Activated CD8-positive, alpha-beta memory T cell treated with anti-CD3 and anti-CD28 coated beads, Interleukin-2, amount 50 U/mL, for 1 hour (primary cell): ENCODE data around the gene FOXP1.

ENCODE experiments used
- DNase-seq: peaks from one replicate; pipeline ENCODE4 v3.0.0-alpha.2; 2020; ENCODE audit errors: extremely low read depth

The FOXP1 gene

DNA sequence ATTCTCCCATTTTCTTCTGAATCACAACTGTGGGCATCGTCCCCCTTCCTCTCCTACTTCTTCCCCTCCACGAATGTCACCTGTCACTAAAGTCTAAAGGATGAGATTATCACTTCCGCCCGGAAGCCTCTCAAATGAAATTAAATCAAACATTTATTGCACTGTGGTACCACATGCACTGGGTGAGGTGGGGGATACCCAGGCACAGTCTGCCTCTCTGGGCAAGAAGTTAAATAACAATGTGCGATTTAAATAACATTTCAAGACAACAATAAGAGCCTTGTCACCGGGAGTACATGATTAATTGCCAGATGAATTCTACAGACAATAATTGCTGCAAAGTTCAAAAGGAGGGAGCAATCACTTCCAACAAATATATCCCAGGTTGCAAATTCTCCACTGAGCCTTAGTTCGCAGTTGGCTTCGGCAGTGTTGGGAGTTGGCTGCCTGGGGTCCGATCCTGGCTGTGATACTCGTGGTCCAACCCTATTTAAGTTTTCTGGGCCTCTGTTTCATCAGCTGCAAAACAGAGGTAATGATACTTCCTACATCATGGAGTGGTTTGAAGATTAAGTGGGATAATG is 77.7 kb downstream of the FOXP1 start:
- DNase-seq: no peak

DNA sequence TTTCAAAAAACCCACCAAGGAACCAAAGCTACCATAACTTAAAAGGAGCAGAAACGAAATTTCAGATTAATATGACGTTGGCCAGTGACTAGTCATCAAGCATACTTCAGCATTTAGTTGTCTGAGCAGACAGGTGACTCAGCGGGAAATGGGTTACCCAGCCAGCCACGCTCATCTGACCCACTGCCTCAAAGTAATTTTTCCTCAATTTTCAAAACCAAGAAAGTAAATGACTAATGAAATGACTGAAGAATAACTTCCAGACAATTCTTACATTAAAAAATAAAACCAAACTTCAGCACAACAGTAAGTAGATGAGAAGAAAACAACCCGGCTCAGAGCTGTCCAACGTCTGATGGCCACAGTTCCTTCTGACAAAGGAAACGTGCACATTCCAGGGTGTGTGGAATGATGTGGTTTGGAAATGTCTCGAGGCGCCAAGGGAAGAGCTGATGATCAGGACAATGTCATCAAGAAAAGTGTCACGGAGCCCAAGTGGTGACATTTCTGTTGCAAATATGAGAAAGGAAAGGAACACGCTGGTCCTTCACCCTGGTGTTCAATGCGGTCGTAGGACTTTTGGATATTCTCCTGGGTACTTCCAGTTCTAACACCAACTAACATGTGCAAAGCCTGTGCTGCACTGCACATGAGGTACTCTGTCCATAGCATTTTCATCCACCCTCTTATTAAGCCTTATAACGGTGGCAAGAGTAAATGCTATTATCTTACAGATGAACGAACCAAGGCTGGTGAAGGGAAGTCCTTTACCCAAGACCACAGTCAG is 79.1 kb downstream of the FOXP1 start:
- no peak for DNase-seq

DNA sequence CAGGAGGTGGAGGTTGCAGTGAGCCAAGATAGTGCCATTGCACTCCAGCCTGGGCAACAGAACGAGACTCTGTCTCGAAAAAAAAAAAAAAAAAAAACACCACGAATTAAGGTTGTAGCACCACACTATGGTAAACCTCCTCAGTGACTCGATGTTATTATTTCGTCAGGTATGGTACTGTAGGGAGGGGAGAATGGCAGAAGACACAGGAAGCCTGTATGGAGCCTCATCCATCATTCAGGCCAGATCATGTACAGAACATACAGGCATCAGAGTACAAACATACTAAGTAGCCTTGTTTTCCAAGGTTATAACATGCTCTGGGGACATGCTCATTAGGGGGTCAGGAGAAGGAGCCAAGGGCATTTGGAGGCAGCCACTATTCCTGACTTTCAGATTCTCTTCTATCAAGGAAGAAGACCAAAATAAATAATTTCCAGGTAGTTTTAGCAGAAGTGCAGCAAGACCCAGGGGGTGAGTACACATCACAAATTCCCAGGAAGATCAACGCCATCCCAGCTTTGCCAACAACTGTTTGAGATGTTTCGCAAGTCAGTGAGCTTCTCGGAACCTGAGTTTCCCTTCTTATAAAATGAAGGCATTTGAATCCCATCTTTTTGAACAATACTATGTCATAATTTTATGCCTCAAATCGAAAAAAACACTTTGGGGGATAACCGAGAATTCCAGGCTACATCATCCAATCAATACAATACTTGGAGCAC is 79.8 kb downstream of the FOXP1 start:
- no peak for DNase-seq

DNA sequence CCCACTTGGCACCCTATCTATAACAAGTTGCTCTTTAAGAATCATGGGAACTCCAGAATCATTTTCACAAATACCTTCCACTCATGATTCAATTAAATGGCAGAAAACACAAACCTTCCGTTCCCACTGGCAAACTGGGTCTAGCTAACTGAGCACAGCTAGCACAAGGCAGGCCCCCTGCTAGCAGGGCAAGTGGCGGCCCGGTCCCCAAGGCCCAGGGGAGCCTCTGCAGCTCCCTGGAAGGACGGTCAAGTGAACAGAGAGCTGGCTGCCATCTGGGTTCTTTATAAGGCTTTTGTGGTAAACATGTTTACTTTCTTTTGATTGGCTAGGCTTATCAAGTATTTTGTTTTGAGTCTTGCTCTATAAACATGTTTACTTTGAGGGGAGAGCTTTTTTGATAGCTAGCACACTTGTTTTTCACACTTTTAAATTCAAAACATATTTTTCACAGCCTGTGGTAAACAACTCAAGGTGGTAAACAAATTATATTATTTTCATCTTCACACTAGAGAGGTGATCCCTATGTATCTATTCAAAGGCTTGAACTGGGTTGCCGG is 81.4 kb downstream of the FOXP1 start:
- DNase-seq: no peak

DNA sequence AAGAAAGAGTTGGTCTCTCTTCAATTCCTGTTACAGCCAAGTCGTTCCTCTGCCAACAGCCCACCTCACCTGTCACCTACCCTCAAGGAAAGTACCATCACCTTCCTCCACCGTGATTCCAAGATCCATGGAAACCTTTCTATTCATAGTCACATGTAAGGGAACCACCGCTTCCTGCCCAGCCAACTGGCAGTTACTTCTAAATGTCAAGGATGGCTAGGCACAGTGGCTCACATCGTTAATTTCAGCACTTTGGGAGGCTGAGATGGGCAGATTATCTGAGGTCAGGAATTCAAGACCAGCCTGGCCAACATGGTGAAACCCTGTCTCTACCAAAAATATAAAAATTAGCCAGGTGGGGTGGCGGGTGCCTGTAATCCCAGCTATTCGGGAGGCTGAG is 82.8 kb downstream of the FOXP1 start:
- no peak for DNase-seq

DNA sequence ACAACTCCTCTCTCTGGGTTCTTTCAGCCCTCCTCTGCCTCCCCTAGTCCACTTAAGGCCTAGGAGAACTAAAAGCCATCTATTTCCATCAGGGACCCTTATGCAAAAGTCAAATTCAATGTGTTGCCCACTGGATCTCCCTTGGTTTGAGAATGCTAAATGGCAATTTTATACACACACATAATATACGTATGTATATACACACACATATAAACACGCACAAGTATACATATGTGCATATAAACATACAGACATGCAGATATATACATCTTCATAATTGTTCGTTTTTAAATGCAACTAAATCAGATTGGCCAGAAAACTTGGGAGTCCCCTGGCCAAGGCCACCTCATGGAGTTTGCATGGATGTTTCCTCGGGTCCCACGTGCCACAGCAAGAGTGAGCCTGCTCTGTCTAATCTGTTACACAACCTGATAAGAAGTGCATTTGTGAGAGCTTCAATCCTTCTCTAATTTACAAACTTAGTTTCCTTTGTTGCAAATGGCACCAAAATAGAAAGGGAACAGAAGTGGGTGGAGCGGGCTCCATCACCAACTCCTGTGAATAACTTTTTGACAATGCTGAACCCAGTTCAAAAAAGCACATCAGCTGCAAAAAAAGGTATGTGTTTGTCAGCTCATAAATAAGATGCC is 84.2 kb downstream of the FOXP1 start:
- no peak for DNase-seq

DNA sequence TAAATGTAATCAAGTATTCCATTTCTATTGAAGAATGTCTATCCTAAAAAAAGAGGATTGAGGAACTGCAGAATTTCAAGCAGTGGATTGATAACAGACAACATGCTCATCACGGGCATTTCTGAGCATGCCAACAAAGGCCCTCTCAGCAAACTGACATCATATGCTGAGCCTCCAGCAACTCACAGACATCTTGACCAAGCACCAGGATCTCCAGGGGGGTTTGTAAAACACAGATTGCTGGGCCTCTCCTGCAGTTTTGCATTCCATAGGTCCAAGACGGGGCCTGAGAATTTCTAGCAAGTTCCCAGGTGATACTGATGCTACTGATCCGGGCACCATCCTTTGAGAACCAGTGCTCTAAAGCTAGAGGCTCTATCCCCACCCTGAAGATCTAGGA is 85.0 kb downstream of the FOXP1 start:
- DNase-seq: no peak

DNA sequence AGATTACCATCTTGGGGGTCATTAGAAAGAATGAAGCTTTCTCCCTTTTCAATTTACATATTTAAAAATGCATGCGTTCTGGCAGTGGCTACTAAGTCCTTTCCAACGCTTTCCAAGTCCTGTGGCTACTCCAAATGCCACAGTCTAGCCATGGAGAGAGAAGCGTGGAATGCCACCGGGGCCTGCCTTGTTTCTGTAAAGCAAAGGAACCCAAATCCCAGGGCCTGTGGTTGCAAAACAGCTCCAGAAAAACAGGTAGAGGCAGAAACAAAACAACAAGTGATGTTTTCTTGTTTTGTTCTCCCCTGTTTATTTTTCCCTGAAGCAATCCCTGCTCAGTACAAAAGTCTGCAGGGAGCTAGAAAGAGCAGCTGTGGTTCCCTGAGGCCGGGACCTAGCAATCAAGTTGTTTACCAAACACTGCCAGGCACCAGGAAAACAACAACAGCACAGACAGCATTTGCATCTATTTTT is 85.5 kb downstream of the FOXP1 start:
- no peak for DNase-seq

DNA sequence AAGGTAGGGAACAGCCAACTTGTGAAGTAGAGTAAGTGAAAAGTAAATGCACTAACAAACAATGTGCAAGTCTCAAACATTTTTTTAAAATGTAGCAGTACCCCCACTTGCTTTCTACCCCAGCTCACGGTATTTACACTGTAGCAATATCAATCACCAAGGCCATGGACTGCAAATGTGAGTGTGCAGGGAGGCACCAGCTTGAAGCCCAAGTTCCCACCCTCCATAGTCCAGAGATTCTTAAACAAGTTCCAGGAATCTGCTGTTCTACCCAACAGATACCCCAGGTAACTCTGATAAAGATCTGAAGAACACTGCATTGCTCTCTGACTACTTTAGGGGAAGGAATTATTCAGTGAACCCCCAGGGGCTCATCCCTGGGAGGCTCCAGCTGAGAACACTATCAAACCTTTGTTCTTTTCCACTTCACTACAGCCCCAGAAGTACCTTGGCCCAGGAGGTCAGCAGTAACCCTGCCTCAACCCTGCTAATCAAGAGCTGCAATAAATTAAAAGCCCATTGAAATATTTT is 86.1 kb downstream of the FOXP1 start:
- DNase-seq: no peak

DNA sequence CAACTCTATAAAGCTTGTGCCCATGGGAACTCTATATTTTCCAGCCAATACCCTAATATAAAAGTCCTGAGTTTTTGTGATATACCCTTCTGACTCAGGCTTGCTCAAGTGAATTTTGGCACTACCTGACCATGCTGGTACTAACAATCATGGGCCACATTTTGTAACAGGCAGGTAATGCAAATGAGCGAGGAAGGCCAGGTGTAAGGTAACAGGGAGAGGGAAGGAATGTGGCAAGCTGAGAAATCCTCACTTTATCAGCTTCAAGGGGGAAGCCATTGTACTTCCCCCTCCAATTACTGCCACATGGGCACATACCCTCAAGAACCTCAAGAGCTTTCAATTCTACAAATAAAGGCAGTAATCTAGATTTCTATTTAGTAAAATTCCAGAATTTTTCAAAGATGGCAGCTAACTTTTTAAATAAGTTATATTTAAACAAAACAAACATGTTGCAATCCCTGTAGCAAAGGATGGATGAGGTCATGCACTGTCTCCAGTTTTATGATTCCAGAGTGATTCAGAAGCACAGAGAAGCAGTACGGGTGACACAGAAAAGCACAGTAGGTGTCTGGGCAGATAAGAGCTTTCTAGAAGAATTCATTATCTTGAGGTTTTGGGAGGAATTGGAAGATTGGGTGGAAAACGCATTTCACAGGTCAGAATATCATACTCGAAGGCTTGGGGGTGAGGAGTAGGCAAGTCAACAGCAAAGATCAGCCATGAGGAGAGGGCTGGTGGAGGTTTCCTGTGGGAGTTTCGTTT is 87.6 kb downstream of the FOXP1 start:
- no peak for DNase-seq

DNA sequence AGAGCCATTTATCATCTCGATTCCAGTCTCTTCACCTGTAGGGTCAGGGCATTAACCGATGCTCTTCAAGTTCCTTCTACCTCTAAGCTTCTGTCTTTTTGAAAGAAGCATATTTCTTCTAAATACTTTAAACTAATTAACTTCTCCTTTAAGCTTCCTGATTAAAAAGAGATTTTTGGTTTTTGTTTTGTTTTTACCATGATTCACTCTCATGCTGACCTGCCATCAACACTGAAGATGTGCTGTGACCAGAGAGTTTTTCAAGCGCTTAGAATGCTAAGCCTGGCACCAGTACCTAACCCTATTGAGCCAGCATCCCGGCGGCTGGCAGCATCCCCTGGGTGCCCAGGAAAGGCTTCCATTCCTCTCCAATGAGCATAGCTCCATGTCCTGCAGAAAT is 89.3 kb downstream of the FOXP1 start:
- no peak for DNase-seq

DNA sequence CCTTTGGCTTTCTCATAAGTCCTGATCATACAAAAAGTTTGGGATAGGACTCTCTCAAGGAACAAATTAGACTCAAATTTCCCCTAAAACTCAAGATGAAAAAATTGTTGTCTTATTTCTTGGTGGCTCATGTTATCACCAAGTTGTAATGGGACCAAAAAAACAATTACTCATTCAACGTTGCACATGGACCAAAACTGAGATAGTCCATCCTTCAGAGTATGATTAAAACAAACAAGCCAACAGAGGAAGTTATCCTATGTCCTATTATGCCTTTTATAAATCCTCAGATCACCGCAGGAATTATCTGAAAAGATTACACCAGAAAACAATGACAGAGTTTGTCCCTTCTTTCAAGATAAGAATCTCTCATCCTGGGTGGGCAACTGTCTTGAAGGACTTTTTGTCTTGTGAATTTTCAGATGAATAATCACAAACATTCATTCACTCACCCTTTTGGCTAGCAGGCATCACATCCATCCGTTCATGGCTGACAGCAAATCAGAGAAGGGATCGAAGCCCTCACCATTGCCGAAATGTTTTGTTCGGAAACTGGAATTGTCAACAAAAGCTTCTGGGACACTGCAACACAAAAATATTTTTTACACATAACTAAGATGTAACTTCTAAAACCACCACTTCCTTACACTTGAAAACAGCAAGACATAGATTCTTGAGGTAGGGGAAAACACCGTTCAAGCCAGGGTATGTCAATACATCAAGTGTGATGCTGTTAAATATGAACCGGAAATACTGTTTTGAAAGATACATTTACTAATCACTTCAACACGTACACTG is 90.4 kb downstream of the FOXP1 start:
- DNase-seq: no peak

DNA sequence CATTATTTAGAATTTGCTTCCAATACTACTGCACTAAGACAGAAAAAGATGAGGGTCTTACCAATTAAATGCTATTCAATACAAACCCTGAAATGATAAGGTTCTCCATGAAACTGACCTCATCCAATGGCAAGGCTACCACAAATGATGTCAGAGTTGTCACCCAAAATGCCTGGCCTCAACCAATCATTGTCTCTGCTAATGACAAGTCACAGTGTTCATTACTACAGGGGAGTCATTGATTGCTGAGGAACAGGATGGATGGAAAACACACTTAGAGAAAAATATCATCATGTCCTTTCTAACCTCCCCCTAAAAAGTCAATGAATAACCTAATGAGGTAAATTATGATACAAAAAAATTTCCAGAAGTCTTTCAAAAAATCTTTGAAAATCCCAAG is 91.0 kb downstream of the FOXP1 start:
- DNase-seq: no peak

DNA sequence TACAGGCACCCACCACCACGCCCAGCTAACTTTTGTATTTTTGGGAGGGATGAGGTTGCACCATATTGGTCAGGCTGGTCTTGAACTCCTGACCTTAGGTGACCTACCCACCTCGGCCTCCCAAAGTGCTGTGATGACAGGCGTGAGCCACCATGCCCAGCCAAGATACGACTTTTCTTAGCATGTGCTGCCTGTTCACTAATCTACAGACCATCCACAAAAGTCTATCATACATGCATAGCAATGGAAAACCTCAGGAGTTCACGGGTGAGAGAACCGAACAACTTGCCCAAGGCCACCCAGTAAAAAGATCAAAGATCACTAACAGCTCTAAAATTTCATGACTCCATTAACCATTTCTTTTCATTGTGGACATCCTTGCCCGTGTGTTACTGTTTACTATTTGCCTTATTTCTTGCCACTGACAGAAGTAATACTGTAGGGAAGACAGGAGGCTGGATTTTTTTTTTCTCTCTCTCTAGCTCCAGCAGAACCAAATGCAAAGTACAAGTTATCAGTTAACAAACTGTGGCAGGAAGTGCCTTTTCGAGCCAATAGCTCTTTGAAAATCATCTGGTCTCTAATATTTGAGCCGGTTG is 92.3 kb downstream of the FOXP1 start:
- no peak for DNase-seq

DNA sequence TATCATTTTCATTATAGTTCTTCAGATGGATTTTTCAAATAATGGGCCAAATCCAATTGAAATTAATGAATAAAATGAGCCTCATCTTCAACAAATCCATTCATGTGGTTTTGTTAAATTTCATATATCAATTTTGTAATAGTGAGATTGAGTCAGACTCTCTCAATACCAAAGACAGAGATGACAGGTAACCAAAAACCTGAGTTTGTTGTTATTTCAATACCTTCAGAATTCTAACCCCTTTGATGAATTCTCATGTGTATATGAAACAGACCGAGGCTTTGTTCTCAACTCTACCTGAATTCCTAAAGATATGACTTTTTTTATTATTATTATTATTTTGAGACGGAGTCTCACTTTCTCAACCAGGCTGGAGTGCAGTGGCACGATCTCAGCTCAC is 92.8 kb downstream of the FOXP1 start:
- no peak for DNase-seq

DNA sequence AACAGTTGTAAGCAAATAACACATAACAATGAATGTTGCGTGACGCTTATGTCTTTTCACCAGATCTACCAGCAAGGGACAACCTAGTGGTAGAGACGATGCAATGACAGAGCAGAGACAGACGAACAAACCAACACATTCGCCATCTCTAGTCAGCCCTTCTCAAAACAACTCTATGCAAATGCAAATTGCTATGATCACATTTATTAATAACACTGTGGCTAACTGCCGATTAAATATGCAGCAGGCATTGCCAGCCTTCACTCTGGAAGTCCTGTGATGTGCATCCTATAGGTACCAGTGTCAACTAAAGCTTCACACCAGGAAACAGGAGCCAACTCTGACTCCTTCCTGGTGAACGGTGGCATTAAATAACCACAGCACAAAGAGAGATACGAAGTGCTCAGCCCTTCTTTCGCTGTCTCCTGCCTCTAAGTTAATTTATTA is 94.2 kb downstream of the FOXP1 start:
- no peak for DNase-seq

DNA sequence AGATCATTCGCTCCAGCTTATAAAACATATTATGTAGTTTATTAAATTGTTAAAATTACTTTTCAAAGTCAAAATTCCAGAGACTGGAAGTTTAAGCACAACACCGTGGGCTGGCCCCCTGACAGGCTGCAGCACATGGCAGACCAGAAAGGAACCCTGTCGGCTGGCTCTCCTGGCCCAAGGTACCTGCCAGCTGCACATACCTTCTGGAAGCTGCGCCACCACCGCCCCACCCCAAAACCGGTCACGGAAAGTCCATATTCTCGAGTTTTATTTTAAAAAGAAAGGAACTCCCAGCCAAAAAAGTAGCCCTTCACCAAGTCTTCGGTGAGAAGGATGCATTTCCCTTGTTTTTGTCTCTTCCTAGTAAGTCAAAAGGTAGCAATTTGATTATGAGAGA is 94.6 kb downstream of the FOXP1 start:
- no peak for DNase-seq

DNA sequence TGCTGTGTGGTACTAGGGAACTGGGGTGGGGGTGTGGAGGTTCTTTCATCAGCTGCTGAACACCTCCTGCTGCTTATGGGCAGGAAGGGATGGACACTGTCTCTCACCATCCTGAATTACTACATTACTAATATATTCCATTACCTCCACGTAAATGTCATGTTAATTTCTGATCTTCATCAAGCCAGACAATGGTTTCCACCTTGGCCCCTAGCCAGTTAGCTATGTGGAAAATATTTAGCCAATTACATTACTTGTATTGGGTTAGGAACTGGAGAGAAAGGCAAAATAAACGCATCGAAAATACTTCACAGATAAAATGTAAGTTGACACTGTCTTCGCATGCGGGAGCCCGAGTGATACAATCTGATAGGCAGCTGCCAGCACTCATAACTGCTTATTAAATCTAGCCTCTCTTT is 95.1 kb downstream of the FOXP1 start:
- no peak for DNase-seq

DNA sequence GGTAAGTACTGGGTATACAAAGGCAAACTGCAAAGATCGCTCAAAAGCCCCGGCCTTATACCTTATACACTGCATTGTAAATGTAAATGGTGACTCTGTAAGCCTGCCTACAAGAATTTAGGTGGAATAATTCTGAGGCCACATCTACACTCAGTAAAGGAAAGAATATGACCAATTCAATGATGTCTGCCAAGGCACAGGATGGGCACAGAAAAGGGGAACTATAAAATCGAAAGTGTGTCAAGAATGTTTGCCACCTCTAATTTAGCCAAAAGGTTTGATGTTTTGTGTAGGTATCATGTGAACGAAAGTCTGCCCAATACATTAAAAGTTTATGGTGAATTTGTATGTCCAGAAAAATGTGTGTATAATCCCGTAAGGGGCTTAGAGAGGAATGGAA is 96.1 kb downstream of the FOXP1 start:
- DNase-seq: no peak

DNA sequence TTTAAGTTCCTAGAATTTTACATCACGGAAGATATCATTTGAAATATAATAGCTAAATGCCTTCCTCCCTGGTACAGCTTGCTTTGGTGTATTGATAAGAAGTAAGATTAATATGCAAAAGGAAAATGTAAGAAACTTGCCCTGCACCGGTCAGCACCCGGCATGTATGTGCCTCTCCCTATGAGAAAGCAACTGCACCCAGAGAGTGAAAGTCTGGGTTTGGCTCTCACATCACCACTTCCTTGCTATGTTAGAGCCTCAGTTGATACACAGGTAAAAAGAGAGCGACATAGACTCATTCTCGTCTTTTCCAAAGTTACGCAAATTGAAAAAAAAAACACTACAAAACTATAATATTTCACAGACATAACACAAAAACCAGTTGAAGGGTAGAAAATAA is 96.7 kb downstream of the FOXP1 start:
- no peak for DNase-seq
